A549 (cell line): ENCODE data around the gene PRXL2A. TPM values are rescaled to one million over a fixed set of nuclear protein-coding genes. Genes with fewer than 3 reads are reported as not detected.
A peak's percentile ranks its signal among the peaks of the same experiment; 100 is the strongest.

Source experiments
- ATAC-seq, 2 experiments: fragments of 200-7000 bp in 1 of 2; fragments of >200 bp in 1 of 2; cut with Nextera tagmentation in 1 of 2; cut with Tn5 transposase in 1 of 2; 3 replicates each; pipeline versions ENCODE4 v1.8.0 to v1.9.1; 2018 to 2020; ENCODE audit warnings: mild to moderate bottlenecking in 1 of 2, moderate library complexity in 1 of 2
- CTCF ChIA-PET: fragments of 300-600 bp; sonication (Branson Sonifier 250); formaldehyde crosslinking; extraction: SDS; loops from one replicate; lab custom pipeline; 2021; ENCODE audit warnings: antibody characterized with exemption, inconsistent platforms; lab: Yijun Ruan, JAX
- POLR2A ChIA-PET: fragments of 350-600 bp; formaldehyde crosslinking; extraction: SDS; loops from one replicate; lab custom pipeline; 2021; ENCODE audit warnings: antibody characterized with exemption, inconsistent platforms; lab: Yijun Ruan, JAX
- DNase-seq, 2 experiments: peaks; one replicate each; pipeline versions ENCODE4 v3.0.0 to v3.0.0-alpha.2; 2011 to 2016; ENCODE audit warnings: low read depth in 1 of 2, low spot score in 1 of 2
- FAIRE-seq: peaks from 2 replicates; lab custom pipeline; 2011; peaks lifted over from hg19 to GRCh38; lab: Jason Lieb, UNC
- H3K27ac ChIP-seq, 2 experiments: fragments of >200 bp; sonication (Bioruptor Twin); formaldehyde crosslinking; 3 replicates each; pipeline ENCODE4 v1.5.1; 2016 to 2017
- H3K4me1 ChIP-seq: fragments of >200 bp; sonication (Bioruptor Twin); formaldehyde crosslinking; 3 replicates; pipeline ENCODE4 v1.6.1; 2016
- H3K4me2 ChIP-seq: fragments of >200 bp; sonication (Bioruptor Twin); formaldehyde crosslinking; 3 replicates; pipeline ENCODE4 v1.6.1; 2016
- H3K4me3 ChIP-seq: fragments of >200 bp; sonication (Bioruptor Twin); formaldehyde crosslinking; 3 replicates; pipeline ENCODE4 v1.5.1; 2016
- H3K9me3 ChIP-seq: fragments of >200 bp; sonication (Bioruptor Twin); formaldehyde crosslinking; 3 replicates; pipeline ENCODE4 v1.6.1; 2016
- BCL3 ChIP-seq: fragments of >200 bp; sonication (Bioruptor Twin); formaldehyde crosslinking; IDR thresholded peaks from 3 replicates; pipeline ENCODE4 v1.6.1; 2016
- CEBPB ChIP-seq, 2 experiments: fragments of >200 bp in 1 of 2; sonication (Bioruptor Twin) in 1 of 2; formaldehyde crosslinking in 1 of 2; IDR thresholded peaks; 2 replicates each; pipeline ENCODE4 v1.6.1; 2012 to 2016
- FOSL2 ChIP-seq, 2 experiments: fragments of 450-650 bp in 1 of 2; fragments of >200 bp in 1 of 2; sonication (Bioruptor Twin) in 1 of 2; formaldehyde crosslinking; IDR thresholded peaks; 2 replicates each; pipeline versions ENCODE4 v1.5.0 to v1.6.1; 2016 to 2020; ENCODE audit warnings: mild to moderate bottlenecking in 1 of 2, moderate library complexity in 1 of 2
- HDAC2 ChIP-seq: fragments of 200-600 bp; sonication (generic); IDR thresholded peaks from 2 replicates; pipeline ENCODE4 v1.6.1; 2016
- HEYL ChIP-seq: fragments of 250-450 bp; sonication (Bioruptor Pico); IDR thresholded peaks from 2 replicates; pipeline ENCODE4 v1.8.0; 2021; ENCODE audit warnings: mild to moderate bottlenecking, moderate library complexity
- HOXB13 ChIP-seq: fragments of 250-450 bp; sonication (Bioruptor Pico); IDR thresholded peaks from 2 replicates; pipeline ENCODE4 v1.5.0; 2020; ENCODE audit warnings: low read depth, mild to moderate bottlenecking, moderate library complexity
- JUN ChIP-seq, 2 experiments: fragments of >200 bp; sonication (Bioruptor Twin); formaldehyde crosslinking; IDR thresholded peaks; 2 replicates in 1 of 2; 3 replicates in 1 of 2; pipeline ENCODE4 v1.6.1; 2016 to 2017
- KDM1A ChIP-seq: fragments of 200-600 bp; sonication (generic); IDR thresholded peaks from 2 replicates; pipeline ENCODE4 v1.6.1; 2016; ENCODE audit warnings: low read depth, mild to moderate bottlenecking
- KDM5A ChIP-seq: fragments of 200-600 bp; sonication (generic); IDR thresholded peaks from 2 replicates; pipeline ENCODE4 v1.6.1; 2016; ENCODE audit warnings: antibody characterized with exemption, mild to moderate bottlenecking
- MAFK ChIP-seq: fragments of 450-650 bp; IDR thresholded peaks from 2 replicates; pipeline ENCODE4 v1.6.1; 2014; ENCODE audit not compliant: partially characterized antibody
- MAZ ChIP-seq: fragments of 150-350 bp; IDR thresholded peaks from 2 replicates; pipeline ENCODE4 v1.6.1; 2014; ENCODE audit warnings: antibody characterized with exemption, low read depth, low read length, borderline replicate concordance
- NFE2L2 ChIP-seq: fragments of 150-350 bp; conservative IDR thresholded peaks from 2 replicates; pipeline ENCODE4 v1.6.1; 2014; ENCODE audit warnings: low read length
- POLR2A ChIP-seq: IDR thresholded peaks from 2 replicates; pipeline ENCODE4 v1.6.1; 2012; ENCODE audit warnings: mild to moderate bottlenecking, low read length
- RCOR1 ChIP-seq: fragments of 150-350 bp; IDR thresholded peaks from 2 replicates; pipeline ENCODE4 v1.6.1; 2014; ENCODE audit warnings: antibody characterized with exemption, low read length, low read depth
- SMC3 ChIP-seq: fragments of >200 bp; sonication (Bioruptor Twin); formaldehyde crosslinking; IDR thresholded peaks from 3 replicates; pipeline ENCODE4 v1.6.1; 2018; ENCODE audit warnings: inconsistent platforms
- ZNF302 ChIP-seq: fragments of 250-450 bp; sonication (Bioruptor Pico); IDR thresholded peaks from 2 replicates; pipeline ENCODE4 v1.9.0; 2021; ENCODE audit warnings: inconsistent platforms, mild to moderate bottlenecking, moderate library complexity
- ZSCAN20 ChIP-seq: fragments of 250-450 bp; sonication (Bioruptor Pico); IDR thresholded peaks from 2 replicates; pipeline ENCODE4 v1.8.0; 2022; ENCODE audit warnings: mild to moderate bottlenecking, moderate library complexity
- WGBS: methylation state at CpG from one replicate; pipeline ENCODE4 v1.1.6; 2017; ENCODE audit errors: missing lambda C conversion rate; 5-methylcytosine and 5-hydroxymethylcytosine counted together
- polyA plus RNA-seq, 4 experiments: library from polyadenylated mRNA; depleted of rRNA in 3 of 4; stranded (reverse); fragments of >200 nt; fragmentation: RNase III in 1 of 4; extraction: RNeasy Plus Mini Kit Qiagen cat#74134 plus additional on column Dnase treatment in 1 of 4; gene quantifications; 2 replicates in 3 of 4; 3 replicates in 1 of 4; pipeline ENCODE4 v1.2.3, GENCODE V29; 2011 to 2017
- TF ChIP-seq, protein P1 (sequence below): IDR thresholded peaks from 2 replicates; pipeline ENCODE4 v1.6.1; 2012
- TF ChIP-seq, protein P2 (sequence below): fragments of 200-600 bp; sonication (generic); IDR thresholded peaks from 2 replicates; pipeline ENCODE4 v1.6.1; 2016; ENCODE audit warnings: antibody characterized with exemption, mild to moderate bottlenecking, moderate library complexity
- TF ChIP-seq, protein P3 (sequence below): IDR thresholded peaks from 2 replicates; pipeline ENCODE4 v1.6.1; 2012; ENCODE audit warnings: low read depth, borderline replicate concordance

The PRXL2A gene
- polyA plus RNA-seq, 2 of the 4 experiments (the other 2 are of a cell fraction), result 55.0 to 59.3 TPM

DNA sequence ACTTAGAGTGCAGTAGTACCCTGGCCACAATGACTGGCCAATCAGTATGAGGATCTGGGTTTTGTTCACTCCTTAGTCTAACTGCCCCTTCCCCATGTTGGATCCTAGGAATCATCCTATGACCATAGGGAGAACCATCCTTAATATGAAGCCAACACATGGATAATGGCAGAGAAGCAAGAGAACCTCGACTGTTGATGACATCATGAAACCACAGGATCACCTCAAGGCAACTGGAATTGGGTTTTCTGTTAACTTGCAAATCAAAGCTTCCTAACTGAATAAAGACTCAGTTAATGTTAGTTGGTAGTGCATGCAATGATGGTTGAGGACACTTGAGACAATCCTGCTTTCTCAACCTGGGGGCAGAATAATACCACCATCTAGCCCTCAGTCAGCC, 3.3 kb upstream of the PRXL2A start (continued):
- TF ChIP-seq JUN (IDR thresholded peaks at IDR 0.05), result no peak
- TF ChIP-seq, all 56 proteins: peak for 0

DNA sequence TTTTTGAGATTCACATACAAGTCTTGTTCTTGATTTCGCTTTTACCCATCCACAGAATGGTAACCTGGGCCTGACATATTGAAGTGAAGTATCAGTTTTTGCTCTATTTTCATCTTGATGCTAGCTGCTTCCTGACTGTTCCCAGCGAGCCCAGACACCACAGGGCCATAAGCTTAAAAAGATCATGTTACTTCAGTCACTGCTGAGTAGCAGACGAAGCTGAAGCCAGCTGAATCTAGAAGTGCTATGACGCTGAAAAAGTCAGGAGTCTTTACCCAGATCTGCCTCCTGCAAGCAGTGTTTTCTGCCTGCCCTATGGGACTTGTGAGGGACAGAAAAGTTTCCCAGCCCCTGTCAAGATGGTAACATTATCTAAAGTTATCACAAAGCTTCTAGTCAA, 2.7 kb upstream of the PRXL2A start:
- Histone ChIP-seq H3K9me3 (no peaks in the 10 kb centered on the region), H3K4me1 (peaks cover 12% of the 10 kb centered on the region; the same call in 2 of the 3 replicates), H3K27ac (no peak overlapping the region), H3K4me3 (no peak overlapping the region), H3K4me2 (no peak overlapping the region)
- TF ChIP-seq NFE2L2 (no peak), CEBPB (IDR thresholded peaks at IDR 0.05) (no peak)
- CTCF ChIA-PET, result interaction anchor here (2.1 to 3.9 kb wide), 2 partner anchors 22 to 39 kb away, joined by 8 to 30 read pairs; no protein-coding TSS in a partner anchor
- no peak for FAIRE-seq
- no peak for ATAC-seq
- WGBS, result 87% methylated on average over 4 of the region's 4 CpGs
- DNase-seq, result no peak
- POLR2A ChIA-PET, result no interaction called here

DNA sequence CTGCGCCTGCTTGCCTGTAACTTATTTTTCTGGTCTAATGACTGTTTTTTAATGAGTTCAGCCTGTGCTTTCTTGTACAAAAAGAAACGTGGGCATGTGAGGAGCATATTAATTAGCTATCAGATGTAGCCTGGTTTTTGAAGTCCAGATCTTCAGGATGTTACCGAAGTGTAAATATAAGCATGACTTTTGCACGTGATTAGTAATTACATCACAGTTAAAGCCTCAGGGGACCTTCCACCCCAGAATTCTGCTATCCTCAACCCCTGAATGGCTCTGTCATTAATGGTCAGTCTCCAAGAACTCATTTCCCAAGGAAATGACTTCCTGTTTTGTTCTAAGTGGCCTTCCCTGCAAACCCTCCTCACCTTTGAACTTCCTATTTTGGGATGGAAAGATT, 2.1 kb upstream of the PRXL2A start:
- CTCF ChIA-PET, result interaction anchor here (1.0 to 3.9 kb wide), 4 partner anchors 21 to 131 kb away, joined by 3 to 30 read pairs (median 6); partner anchors contain the start of gene SH2D4B
- ATAC-seq, result no peak
- no peak overlapping the region for H3K4me2 ChIP-seq
- POLR2A ChIA-PET, result no interaction called here
- 67% methylated on average over 4 of the region's 4 CpGs for WGBS
- no peak for FAIRE-seq
- TF ChIP-seq RCOR1 (no peak), HDAC2 (no peak), ZNF302 (no peak), KDM5A (no peak), FOSL2 (IDR thresholded peaks at IDR 0.05) (no peak), FOSL2 (CRISPR knock-in tag; IDR thresholded peaks at IDR 0.05) (no peak), MAZ (no peak), KDM1A (no peak), HOXB13 (CRISPR knock-in tag) (no peak), HEYL (CRISPR knock-in tag) (no peak), ZSCAN20 (CRISPR knock-in tag) (no peak), POLR2A (no peak)
- TF ChIP-seq, protein P1, sequence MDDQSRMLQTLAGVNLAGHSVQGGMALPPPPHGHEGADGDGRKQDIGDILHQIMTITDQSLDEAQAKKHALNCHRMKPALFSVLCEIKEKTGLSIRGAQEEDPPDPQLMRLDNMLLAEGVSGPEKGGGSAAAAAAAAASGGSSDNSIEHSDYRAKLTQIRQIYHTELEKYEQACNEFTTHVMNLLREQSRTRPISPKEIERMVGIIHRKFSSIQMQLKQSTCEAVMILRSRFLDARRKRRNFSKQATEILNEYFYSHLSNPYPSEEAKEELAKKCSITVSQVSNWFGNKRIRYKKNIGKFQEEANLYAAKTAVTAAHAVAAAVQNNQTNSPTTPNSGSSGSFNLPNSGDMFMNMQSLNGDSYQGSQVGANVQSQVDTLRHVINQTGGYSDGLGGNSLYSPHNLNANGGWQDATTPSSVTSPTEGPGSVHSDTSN, result no peak
- no peak for DNase-seq
- no peaks in the 10 kb centered on the region for H3K9me3 ChIP-seq
- H3K4me1 ChIP-seq, result peaks cover 18% of the 10 kb centered on the region; the same call in 2 of the 3 replicates
- H3K4me3 ChIP-seq, result no peak overlapping the region
- no peak overlapping the region for H3K27ac ChIP-seq

- Histone ChIP-seq H3K4me3 (peak overlapping the region; percentile 73), H3K27ac (peak overlapping the region; percentile 83 to 90), H3K9me3 (no peaks in the 10 kb centered on the region), H3K4me2 (peak overlapping the region; percentile 76), H3K4me1 (peaks cover 21% of the 10 kb centered on the region; the same call in 2 of the 3 replicates)
- no peak for FAIRE-seq
- POLR2A ChIA-PET, result interaction anchor here (0.6 to 1.9 kb wide), 17 partner anchors 11 to 136 kb away, joined by 3 to 9 read pairs (median 3); partner anchors contain the start of gene TSPAN14
- CTCF ChIA-PET, result interaction anchor here (0.6 to 3.9 kb wide), 17 partner anchors 10 to 516 kb away, joined by 3 to 30 read pairs (median 4); no protein-coding TSS in a partner anchor
- ATAC-seq, result peak; percentile 86 to 90
- 2% methylated on average over 12 of the region's 16 CpGs for WGBS
- DNase-seq, result peak; percentile 69 to 74
- TF ChIP-seq MAFK (no peak), SMC3 (peak; percentile 17; the same call in 1 of the 3 replicates), BCL3 (0 out of 3 replicates have a peak, but pooled peaks have one; percentile 6)
- TF ChIP-seq, protein P2, sequence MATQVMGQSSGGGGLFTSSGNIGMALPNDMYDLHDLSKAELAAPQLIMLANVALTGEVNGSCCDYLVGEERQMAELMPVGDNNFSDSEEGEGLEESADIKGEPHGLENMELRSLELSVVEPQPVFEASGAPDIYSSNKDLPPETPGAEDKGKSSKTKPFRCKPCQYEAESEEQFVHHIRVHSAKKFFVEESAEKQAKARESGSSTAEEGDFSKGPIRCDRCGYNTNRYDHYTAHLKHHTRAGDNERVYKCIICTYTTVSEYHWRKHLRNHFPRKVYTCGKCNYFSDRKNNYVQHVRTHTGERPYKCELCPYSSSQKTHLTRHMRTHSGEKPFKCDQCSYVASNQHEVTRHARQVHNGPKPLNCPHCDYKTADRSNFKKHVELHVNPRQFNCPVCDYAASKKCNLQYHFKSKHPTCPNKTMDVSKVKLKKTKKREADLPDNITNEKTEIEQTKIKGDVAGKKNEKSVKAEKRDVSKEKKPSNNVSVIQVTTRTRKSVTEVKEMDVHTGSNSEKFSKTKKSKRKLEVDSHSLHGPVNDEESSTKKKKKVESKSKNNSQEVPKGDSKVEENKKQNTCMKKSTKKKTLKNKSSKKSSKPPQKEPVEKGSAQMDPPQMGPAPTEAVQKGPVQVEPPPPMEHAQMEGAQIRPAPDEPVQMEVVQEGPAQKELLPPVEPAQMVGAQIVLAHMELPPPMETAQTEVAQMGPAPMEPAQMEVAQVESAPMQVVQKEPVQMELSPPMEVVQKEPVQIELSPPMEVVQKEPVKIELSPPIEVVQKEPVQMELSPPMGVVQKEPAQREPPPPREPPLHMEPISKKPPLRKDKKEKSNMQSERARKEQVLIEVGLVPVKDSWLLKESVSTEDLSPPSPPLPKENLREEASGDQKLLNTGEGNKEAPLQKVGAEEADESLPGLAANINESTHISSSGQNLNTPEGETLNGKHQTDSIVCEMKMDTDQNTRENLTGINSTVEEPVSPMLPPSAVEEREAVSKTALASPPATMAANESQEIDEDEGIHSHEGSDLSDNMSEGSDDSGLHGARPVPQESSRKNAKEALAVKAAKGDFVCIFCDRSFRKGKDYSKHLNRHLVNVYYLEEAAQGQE, result no peak
- TF ChIP-seq, protein P3, sequence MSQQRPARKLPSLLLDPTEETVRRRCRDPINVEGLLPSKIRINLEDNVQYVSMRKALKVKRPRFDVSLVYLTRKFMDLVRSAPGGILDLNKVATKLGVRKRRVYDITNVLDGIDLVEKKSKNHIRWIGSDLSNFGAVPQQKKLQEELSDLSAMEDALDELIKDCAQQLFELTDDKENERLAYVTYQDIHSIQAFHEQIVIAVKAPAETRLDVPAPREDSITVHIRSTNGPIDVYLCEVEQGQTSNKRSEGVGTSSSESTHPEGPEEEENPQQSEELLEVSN, result peak; percentile 24; the same call in 1 of the 2 replicates
These were observed 524 bp upstream of the PRXL2A start for GRCh38 chr10:80407812-80408241.
